NT2/D1 (cell line): ENCODE measurements around the gene UTRN.

Experiments
- YY1 ChIP-seq: IDR thresholded peaks from 2 replicates; pipeline ENCODE4 v1.6.1; 2011; ENCODE audit not compliant: insufficient read length, insufficient read depth
- ZNF274 ChIP-seq: IDR thresholded peaks from 2 replicates; pipeline ENCODE4 v1.6.1; 2011; ENCODE audit warnings: mild to moderate bottlenecking, low read depth, low read length

DNA sequence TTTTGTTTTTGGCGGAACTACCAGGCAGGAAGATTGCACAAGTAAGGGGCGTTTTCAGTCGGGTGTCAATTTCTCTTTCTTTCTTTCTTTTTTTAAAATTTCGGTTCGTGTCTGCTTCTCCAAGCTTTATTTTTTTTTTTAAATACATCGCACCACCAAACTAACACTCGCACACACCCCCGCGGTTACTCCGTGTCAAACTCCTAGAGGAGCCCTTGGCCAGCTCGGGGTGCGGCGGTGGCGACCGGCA, 338 bp downstream of the UTRN start:
- TF ChIP-seq YY1, result no peak
- no peak for TF ChIP-seq ZNF274
